H9 (cell line): Measurements from ENCODE around the gene MRO. TPM values are rescaled to one million over a fixed set of nuclear protein-coding genes. Genes with fewer than 3 reads are reported as not detected.

ENCODE experiments used
- DNase-seq: peaks from one replicate; pipeline ENCODE4 v3.0.0-alpha.2; 2017
- H2AFZ ChIP-seq: one replicate; pipeline ENCODE4 v1.6.1; 2013; ENCODE audit warnings: mild to moderate bottlenecking, low read length, control low read depth, moderate library complexity
- H2AK5ac ChIP-seq: 2 replicates; pipeline ENCODE4 v1.6.1; 2013; ENCODE audit warnings: low read length, control low read depth, mixed read lengths; ENCODE audit not compliant: insufficient read length
- H2BK120ac ChIP-seq: one replicate; pipeline ENCODE4 v1.6.1; 2013; ENCODE audit warnings: low read depth, mild to moderate bottlenecking, low read length, control low read depth, inconsistent platforms; ENCODE audit not compliant: poor library complexity, severe bottlenecking
- H2BK12ac ChIP-seq: 2 replicates; pipeline ENCODE4 v1.6.1; 2013; ENCODE audit warnings: low read length, control low read depth, mixed read lengths, low read depth; ENCODE audit not compliant: insufficient read length
- H2BK15ac ChIP-seq: 2 replicates; pipeline ENCODE4 v1.6.1; 2013; ENCODE audit warnings: low read depth, low read length, control low read depth
- H2BK20ac ChIP-seq: one replicate; pipeline ENCODE4 v1.6.1; 2013; ENCODE audit warnings: low read depth, mild to moderate bottlenecking, low read length, control low read depth, inconsistent platforms; ENCODE audit not compliant: poor library complexity, severe bottlenecking
- H2BK5ac ChIP-seq: 2 replicates; pipeline ENCODE4 v1.6.1; 2013; ENCODE audit warnings: low read length, control low read depth, mixed read lengths; ENCODE audit not compliant: insufficient read length
- H3K14ac ChIP-seq: 2 replicates; pipeline ENCODE4 v1.6.1; 2013; ENCODE audit warnings: low read length, control low read depth; ENCODE audit not compliant: insufficient read depth
- H3K18ac ChIP-seq: 2 replicates; pipeline ENCODE4 v1.6.1; 2013; ENCODE audit warnings: low read depth, mild to moderate bottlenecking, mixed read lengths, low read length, control low read depth; ENCODE audit not compliant: insufficient read length
- H3K23ac ChIP-seq: 2 replicates; pipeline ENCODE4 v1.6.1; 2013; ENCODE audit warnings: low read length, control low read depth, mixed read lengths, low read depth; ENCODE audit not compliant: insufficient read length
- H3K23me2 ChIP-seq: 2 replicates; pipeline ENCODE4 v1.6.1; 2013; ENCODE audit warnings: low read depth, mild to moderate bottlenecking, mixed read lengths, low read length, control low read depth; ENCODE audit not compliant: insufficient read length, poor library complexity, severe bottlenecking
- H3K27ac ChIP-seq: 2 replicates; pipeline ENCODE4 v1.5.1; 2013; ENCODE audit warnings: low read length, control low read depth, mixed read lengths, low read depth; ENCODE audit not compliant: insufficient read length
- H3K27me3 ChIP-seq: 2 replicates; pipeline ENCODE4 v1.6.1; 2013; ENCODE audit warnings: low read length, control low read depth, inconsistent platforms; ENCODE audit not compliant: insufficient read depth
- H3K4ac ChIP-seq: 2 replicates; pipeline ENCODE4 v1.6.1; 2013; ENCODE audit warnings: low read depth, mild to moderate bottlenecking, control low read depth, inconsistent platforms, low read length, moderate library complexity
- H3K4me1 ChIP-seq: 2 replicates; pipeline ENCODE4 v1.6.1; 2013; ENCODE audit warnings: low read length, control low read depth, inconsistent platforms; ENCODE audit not compliant: insufficient read depth
- H3K4me2 ChIP-seq: 2 replicates; pipeline ENCODE4 v1.6.1; 2013; ENCODE audit warnings: low read length, control low read depth, mixed read lengths; ENCODE audit not compliant: insufficient read length, insufficient read depth
- H3K56ac ChIP-seq: 2 replicates; pipeline ENCODE4 v1.6.1; 2013; ENCODE audit warnings: low read depth, mild to moderate bottlenecking, mixed read lengths, low read length, control low read depth; ENCODE audit not compliant: insufficient read length
- H3K79me1 ChIP-seq: 2 replicates; pipeline ENCODE4 v1.6.1; 2013; ENCODE audit warnings: low read depth, mild to moderate bottlenecking, moderate library complexity, low read length, control low read depth, inconsistent platforms; ENCODE audit not compliant: insufficient read depth, poor library complexity, severe bottlenecking
- H3K79me2 ChIP-seq: 2 replicates; pipeline ENCODE4 v1.6.1; 2013; ENCODE audit warnings: low read length, control low read depth, inconsistent platforms; ENCODE audit not compliant: insufficient read depth
- H3K9ac ChIP-seq: 2 replicates; pipeline ENCODE4 v1.6.1; 2013; ENCODE audit warnings: low read length, control low read depth, mixed read lengths; ENCODE audit not compliant: insufficient read length; ENCODE audit errors: extremely low read depth
- H3K9me3 ChIP-seq: one replicate; pipeline ENCODE4 v1.6.1; 2013; ENCODE audit warnings: low read depth, low read length, inconsistent platforms; ENCODE audit not compliant: control insufficient read depth
- H3T11ph ChIP-seq: one replicate; pipeline ENCODE4 v1.6.1; 2013; ENCODE audit warnings: mild to moderate bottlenecking, low read length, control low read depth, inconsistent platforms
- H4K20me1 ChIP-seq: one replicate; pipeline ENCODE4 v1.6.1; 2013; ENCODE audit not compliant: control insufficient read depth, insufficient read length, insufficient read depth
- H4K5ac ChIP-seq: 2 replicates; pipeline ENCODE4 v1.6.1; 2013; ENCODE audit warnings: low read depth, mild to moderate bottlenecking, mixed read lengths, low read length, control low read depth; ENCODE audit not compliant: insufficient read length
- H4K8ac ChIP-seq: replicated peaks from 2 replicates; pipeline ENCODE4 v1.6.1; 2013; ENCODE audit warnings: low read length, control low read depth, mixed read lengths, low read depth; ENCODE audit not compliant: insufficient read length
- H4K91ac ChIP-seq: 2 replicates; pipeline ENCODE4 v1.6.1; 2013; ENCODE audit warnings: low read depth, mild to moderate bottlenecking, moderate library complexity, mixed read lengths, low read length, control low read depth; ENCODE audit not compliant: insufficient read length
- H3K27ac Mint-ChIP-seq, 3 experiments: 2 replicates in 2 of 3; 3 replicates in 1 of 3; pipeline ENCODE4 v1.8.0; 2020 to 2021; ENCODE audit warnings: mixed read lengths in 3 of 3, mild to moderate bottlenecking in 1 of 3, moderate library complexity in 1 of 3
- H3K27me3 Mint-ChIP-seq: 2 replicates; pipeline ENCODE4 v1.8.0; 2021; ENCODE audit warnings: low read depth, mild to moderate bottlenecking, moderate library complexity, mixed read lengths
- H3K36me3 Mint-ChIP-seq, 3 experiments: 2 replicates in 2 of 3; 3 replicates in 1 of 3; pipeline ENCODE4 v1.8.0; 2020 to 2021; ENCODE audit warnings: low read depth in 3 of 3, mixed read lengths in 3 of 3; ENCODE audit not compliant: insufficient read depth in 1 of 3
- H3K4me1 Mint-ChIP-seq, 2 experiments: 2 replicates each; pipeline ENCODE4 v1.8.0; 2020; ENCODE audit warnings: mixed read lengths in 2 of 2
- H3K4me3 Mint-ChIP-seq, 2 experiments: 2 replicates in 1 of 2; 3 replicates in 1 of 2; pipeline ENCODE4 v1.8.0; 2020 to 2021; ENCODE audit warnings: mild to moderate bottlenecking in 2 of 2, mixed read lengths in 2 of 2, moderate library complexity in 1 of 2
- H3K9me3 Mint-ChIP-seq, 2 experiments: 2 replicates in 1 of 2; 3 replicates in 1 of 2; pipeline ENCODE4 v1.8.0; 2020; ENCODE audit warnings: mild to moderate bottlenecking in 2 of 2, mixed read lengths in 2 of 2, moderate library complexity in 1 of 2
- CTCF ChIP-seq: fragments of 200-600 bp; sonication (generic); conservative IDR thresholded peaks from 3 replicates; pipeline ENCODE4 v1.8.0; 2021; ENCODE audit warnings: antibody characterized with exemption, mild to moderate bottlenecking
- WGBS: extraction: QIAGEN DNeasy Blood & Tissue Kit; methylation state at CpG from one replicate; pipeline ENCODE4 v1.1.7; 2013; ENCODE audit warnings: missing lambda C conversion rate, low lambda C conversion rate, mixed read lengths; ENCODE audit not compliant: insufficient read length; ENCODE audit errors: extremely low coverage; 5-methylcytosine and 5-hydroxymethylcytosine counted together
- total RNA-seq: library from RNA; stranded (reverse); gene quantifications from 2 replicates; pipeline ENCODE4 v1.2.1, GENCODE V29; 2021

Gene MRO
- total RNA-seq, 1 experiment from 2014 or later: 0.57 TPM

DNA sequence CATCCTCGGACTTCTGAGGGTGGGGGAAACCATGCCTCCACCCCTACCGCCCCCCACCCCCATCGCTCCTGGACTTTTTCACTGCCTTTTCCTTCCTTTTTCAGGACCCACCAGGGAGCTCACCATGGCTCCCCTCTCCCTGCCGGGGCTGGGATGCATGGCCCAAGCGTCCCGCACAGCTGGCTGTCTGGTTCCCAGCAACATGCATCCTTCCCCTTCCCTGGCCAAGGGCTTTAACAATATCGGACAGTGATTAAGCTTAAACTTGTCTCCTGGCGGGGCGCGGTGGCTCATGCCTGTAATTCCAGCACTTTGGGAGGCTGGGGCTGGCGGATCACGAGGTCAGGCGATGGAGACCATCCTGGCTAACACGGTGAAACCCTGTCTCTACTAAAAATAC is 44.1 kb downstream of the MRO start:
- Histone ChIP-seq H3K4me2 (no peak overlapping the region), H4K20me1 (no peaks in the 10 kb centered on the region), H3K56ac (no peak overlapping the region), H3K9ac (no peak overlapping the region), H4K5ac (no peak overlapping the region), H2BK12ac (no peak overlapping the region), H2BK20ac (no peak overlapping the region), H3K79me1 (no peaks in the 10 kb centered on the region), H3K27me3 (no peaks in the 10 kb centered on the region), H3K18ac (no peak overlapping the region), H2AK5ac (no peak overlapping the region), H3K27ac (no peak overlapping the region), H3K79me2 (no peaks in the 10 kb centered on the region; the same call in 1 of the 2 replicates), H2AFZ (no peak overlapping the region), H3T11ph (no peak overlapping the region), H4K91ac (no peak overlapping the region), H2BK120ac (no peak overlapping the region), H3K4ac (no peak overlapping the region), H2BK5ac (no peak overlapping the region), H3K14ac (no peak overlapping the region), H3K9me3 (no peaks in the 10 kb centered on the region), H3K4me1 (no peaks in the 10 kb centered on the region; the same call in none of the 2 replicates), H3K23me2 (no peaks in the 10 kb centered on the region), H2BK15ac (no peak overlapping the region), H4K8ac (no peak overlapping the region), H3K23ac (no peak overlapping the region)
- no CpG with 5 or more reads among the region's 14 CpGs for WGBS
- Mint-ChIP-seq H3K4me1 (peaks cover 18 to 20% of the 10 kb centered on the region in 2 experiments), H3K27ac (no peak overlapping the region), H3K9me3 (peaks cover 6 to 8% of the 10 kb centered on the region in 2 experiments), H3K27me3 (no peaks in the 10 kb centered on the region; the same call in 1 of the 2 replicates), H3K36me3 (no peaks in the 10 kb centered on the region), H3K4me3 (no peak overlapping the region)
- DNase-seq: no peak
- TF ChIP-seq CTCF: no peak
